Measurements from ENCODE around the gene NHS. TPM values are rescaled to one million over a fixed set of nuclear protein-coding genes. Genes with fewer than 3 reads are reported as not detected.

NHS gene
- total RNA-seq, 4 donors from 2014 or later, result 13.2 to 39.0 (median 31.5) TPM

GRCh38 chrX:17475449-17476217 lies 100.6 kb downstream of the NHS start:
- Histone ChIP-seq H3K27me3 (no peaks in the 10 kb centered on the region), H3K27ac (no peak overlapping the region), H3K36me3 (no peaks in the 10 kb centered on the region), H3K4me1 (peaks cover 0 to 10% (median 4%) of the 10 kb centered on the region in 4 donors), H3K9me3 (no peaks in the 10 kb centered on the region), H3K4me3 (no peak overlapping the region)
- 22 to 40% methylated on average over 6 of the region's 6 CpGs for WGBS, 2 donors
- DNase-seq (ENCODE audit: low spot score in 2 of 2), result no peak
- TF ChIP-seq POLR2A (IDR thresholded peaks at IDR 0.05) (no peak), CTCF (IDR thresholded peaks at IDR 0.05) (no peak), EP300 (IDR thresholded peaks at IDR 0.05) (no peak)

- TF ChIP-seq CTCF (IDR thresholded peaks at IDR 0.05), result no peak
- no peak for TF ChIP-seq EP300 (IDR thresholded peaks at IDR 0.05)
- TF ChIP-seq POLR2A (IDR thresholded peaks at IDR 0.05), result no peak
- H3K27ac ChIP-seq, result no peak overlapping the region
- WGBS, 2 donors, result 32 to 50% methylated on average over 1 to 2 of the region's 2 CpGs
- H3K4me3 ChIP-seq, result no peak overlapping the region
- no peaks in the 10 kb centered on the region for H3K27me3 ChIP-seq
- DNase-seq (ENCODE audit: low spot score in 2 of 2), result no peak
- H3K36me3 ChIP-seq, result no peaks in the 10 kb centered on the region
- no peaks in the 10 kb centered on the region for H3K9me3 ChIP-seq
- H3K4me1 ChIP-seq, result peaks cover 0 to 10% (median 4%) of the 10 kb centered on the region in 4 donors
These were observed 101.4 kb downstream of the NHS start for GRCh38 chrX:17476411-17476810.

GRCh38 chrX:17481086-17481485 lies 106.1 kb downstream of the NHS start:
- Histone ChIP-seq H3K4me1 (no peaks in the 10 kb centered on the region), H3K27me3 (no peaks in the 10 kb centered on the region), H3K27ac (no peak overlapping the region), H3K4me3 (no peak overlapping the region), H3K36me3 (no peaks in the 10 kb centered on the region), H3K9me3 (no peaks in the 10 kb centered on the region)
- DNase-seq (ENCODE audit: low spot score in 2 of 2), result no peak
- TF ChIP-seq CTCF (IDR thresholded peaks at IDR 0.05) (no peak), POLR2A (IDR thresholded peaks at IDR 0.05) (no peak), EP300 (IDR thresholded peaks at IDR 0.05) (no peak)
- 49 to 62% methylated on average over 4 of the region's 4 CpGs for WGBS, 2 donors

DNA sequence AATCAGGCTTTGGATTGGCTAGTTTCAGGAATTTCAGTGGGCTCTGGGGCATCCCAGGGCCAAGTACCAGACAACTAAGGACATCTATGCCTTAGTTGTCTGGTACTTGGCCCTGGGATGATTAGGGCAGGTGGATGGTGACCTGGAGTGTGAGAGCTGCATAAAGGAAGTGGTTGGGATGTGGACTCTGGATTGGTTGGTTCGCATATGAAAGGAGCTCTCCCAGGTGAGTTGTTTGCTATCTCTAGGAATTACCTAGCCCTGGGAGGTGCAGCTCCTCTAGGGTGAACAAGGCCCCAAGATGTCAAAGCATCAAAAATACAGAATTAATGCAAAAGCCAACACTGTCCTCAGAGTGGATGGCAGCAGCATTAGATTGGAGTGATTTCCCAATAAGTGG lies 109.6 kb downstream of the NHS start:
- no peaks in the 10 kb centered on the region for H3K36me3 ChIP-seq
- H3K27ac ChIP-seq, result no peak overlapping the region
- H3K4me1 ChIP-seq, result no peaks in the 10 kb centered on the region
- TF ChIP-seq POLR2A (IDR thresholded peaks at IDR 0.05) (no peak), EP300 (IDR thresholded peaks at IDR 0.05) (no peak), CTCF (IDR thresholded peaks at IDR 0.05) (no peak)
- no peak overlapping the region for H3K4me3 ChIP-seq
- no peak for DNase-seq (ENCODE audit: low spot score in 2 of 2)
- H3K9me3 ChIP-seq, result no peaks in the 10 kb centered on the region
- no peaks in the 10 kb centered on the region for H3K27me3 ChIP-seq
- 100% methylated on average over 1 of the region's 1 CpG for WGBS, 2 donors

DNA sequence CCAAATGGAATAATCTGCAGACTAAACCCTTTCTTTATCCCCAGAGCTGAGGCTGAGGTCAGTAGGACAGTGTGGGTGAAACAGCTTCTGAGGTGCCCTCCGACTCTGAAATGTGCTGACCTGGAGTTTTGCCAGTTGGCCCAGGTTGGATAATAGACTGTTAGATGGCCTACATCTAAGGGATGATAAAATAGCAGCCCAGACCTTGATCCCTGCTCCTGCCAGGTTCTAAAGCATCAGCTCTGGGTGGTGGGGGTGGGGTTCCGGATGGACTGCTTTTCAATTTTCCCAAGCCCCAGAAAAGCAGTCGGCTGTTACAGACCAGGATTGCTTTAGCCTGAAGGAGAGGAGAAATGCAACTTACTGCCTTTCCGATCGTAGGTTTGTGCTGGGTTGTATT lies 110.4 kb downstream of the NHS start:
- Histone ChIP-seq H3K4me3 (no peak overlapping the region), H3K4me1 (no peaks in the 10 kb centered on the region), H3K9me3 (no peaks in the 10 kb centered on the region), H3K27me3 (no peaks in the 10 kb centered on the region), H3K27ac (no peak overlapping the region), H3K36me3 (no peaks in the 10 kb centered on the region)
- WGBS, 2 donors, result 57 to 78% methylated on average over 2 to 5 of the region's 5 CpGs
- no peak for TF ChIP-seq EP300 (IDR thresholded peaks at IDR 0.05)
- no peak for TF ChIP-seq POLR2A (IDR thresholded peaks at IDR 0.05)
- no peak for TF ChIP-seq CTCF (IDR thresholded peaks at IDR 0.05)
- DNase-seq (ENCODE audit: low spot score in 2 of 2), result no peak
